Mesodermal cell (in vitro differentiated cells): ENCODE results near the gene SKOR1. TPM values are rescaled to one million over a fixed set of nuclear protein-coding genes. Genes with fewer than 3 reads are reported as not detected.

Experiments used
- H3K27ac ChIP-seq: 2 replicates; pipeline ENCODE4 v1.7.0; 2013; ENCODE audit warnings: mild to moderate bottlenecking, low read depth, low read length, moderate library complexity; ENCODE audit not compliant: severe bottlenecking
- H3K36me3 ChIP-seq: 2 replicates; pipeline ENCODE4 v1.7.1; 2013; ENCODE audit warnings: mild to moderate bottlenecking, low read length, moderate library complexity; ENCODE audit not compliant: control insufficient read depth, insufficient read depth
- H3K4me1 ChIP-seq: one replicate; pipeline ENCODE4 v1.7.1; 2013; ENCODE audit warnings: mild to moderate bottlenecking, low read length; ENCODE audit not compliant: insufficient read depth, control insufficient read depth, poor library complexity, severe bottlenecking
- H3K4me3 ChIP-seq: 2 replicates; pipeline ENCODE4 v1.7.0; 2013; ENCODE audit warnings: low read length, control low read depth, mild to moderate bottlenecking; ENCODE audit not compliant: insufficient read depth, poor library complexity, severe bottlenecking; ENCODE audit errors: extremely low read depth
- H3K9me3 ChIP-seq: 2 replicates; pipeline ENCODE4 v1.7.1; 2013; ENCODE audit warnings: mild to moderate bottlenecking, low read length, moderate library complexity; ENCODE audit not compliant: control insufficient read depth
- WGBS, 2 experiments: methylation state at CpG; one replicate each; pipeline ENCODE4 v1.1.5; 2013; ENCODE audit warnings: missing lambda C conversion rate in 2 of 2; ENCODE audit not compliant: insufficient coverage in 2 of 2; 5-methylcytosine and 5-hydroxymethylcytosine counted together
- polyA plus RNA-seq, 2 experiments: library from polyadenylated mRNA; stranded (reverse); fragments of 50-300 nt; gene quantifications; one replicate each; pipeline ENCODE4 v1.2.3, GENCODE V29; 2013

SKOR1 gene, protein sequence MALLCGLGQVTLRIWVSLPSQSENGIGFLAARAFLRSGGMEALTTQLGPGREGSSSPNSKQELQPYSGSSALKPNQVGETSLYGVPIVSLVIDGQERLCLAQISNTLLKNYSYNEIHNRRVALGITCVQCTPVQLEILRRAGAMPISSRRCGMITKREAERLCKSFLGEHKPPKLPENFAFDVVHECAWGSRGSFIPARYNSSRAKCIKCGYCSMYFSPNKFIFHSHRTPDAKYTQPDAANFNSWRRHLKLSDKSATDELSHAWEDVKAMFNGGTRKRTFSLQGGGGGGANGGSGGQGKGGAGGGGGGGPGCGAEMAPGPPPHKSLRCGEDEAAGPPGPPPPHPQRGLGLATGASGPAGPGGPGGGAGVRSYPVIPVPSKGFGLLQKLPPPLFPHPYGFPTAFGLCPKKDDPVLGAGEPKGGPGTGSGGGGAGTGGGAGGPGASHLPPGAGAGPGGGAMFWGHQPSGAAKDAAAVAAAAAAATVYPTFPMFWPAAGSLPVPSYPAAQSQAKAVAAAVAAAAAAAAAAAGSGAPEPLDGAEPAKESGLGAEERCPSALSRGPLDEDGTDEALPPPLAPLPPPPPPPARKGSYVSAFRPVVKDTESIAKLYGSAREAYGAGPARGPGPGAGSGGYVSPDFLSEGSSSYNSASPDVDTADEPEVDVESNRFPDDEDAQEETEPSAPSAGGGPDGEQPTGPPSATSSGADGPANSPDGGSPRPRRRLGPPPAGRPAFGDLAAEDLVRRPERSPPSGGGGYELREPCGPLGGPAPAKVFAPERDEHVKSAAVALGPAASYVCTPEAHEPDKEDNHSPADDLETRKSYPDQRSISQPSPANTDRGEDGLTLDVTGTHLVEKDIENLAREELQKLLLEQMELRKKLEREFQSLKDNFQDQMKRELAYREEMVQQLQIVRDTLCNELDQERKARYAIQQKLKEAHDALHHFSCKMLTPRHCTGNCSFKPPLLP
- polyA plus RNA-seq (2013, experiment 1 of 2) = 0.26 TPM
- polyA plus RNA-seq (2013, experiment 2 of 2) = 0.20 TPM

DNA sequence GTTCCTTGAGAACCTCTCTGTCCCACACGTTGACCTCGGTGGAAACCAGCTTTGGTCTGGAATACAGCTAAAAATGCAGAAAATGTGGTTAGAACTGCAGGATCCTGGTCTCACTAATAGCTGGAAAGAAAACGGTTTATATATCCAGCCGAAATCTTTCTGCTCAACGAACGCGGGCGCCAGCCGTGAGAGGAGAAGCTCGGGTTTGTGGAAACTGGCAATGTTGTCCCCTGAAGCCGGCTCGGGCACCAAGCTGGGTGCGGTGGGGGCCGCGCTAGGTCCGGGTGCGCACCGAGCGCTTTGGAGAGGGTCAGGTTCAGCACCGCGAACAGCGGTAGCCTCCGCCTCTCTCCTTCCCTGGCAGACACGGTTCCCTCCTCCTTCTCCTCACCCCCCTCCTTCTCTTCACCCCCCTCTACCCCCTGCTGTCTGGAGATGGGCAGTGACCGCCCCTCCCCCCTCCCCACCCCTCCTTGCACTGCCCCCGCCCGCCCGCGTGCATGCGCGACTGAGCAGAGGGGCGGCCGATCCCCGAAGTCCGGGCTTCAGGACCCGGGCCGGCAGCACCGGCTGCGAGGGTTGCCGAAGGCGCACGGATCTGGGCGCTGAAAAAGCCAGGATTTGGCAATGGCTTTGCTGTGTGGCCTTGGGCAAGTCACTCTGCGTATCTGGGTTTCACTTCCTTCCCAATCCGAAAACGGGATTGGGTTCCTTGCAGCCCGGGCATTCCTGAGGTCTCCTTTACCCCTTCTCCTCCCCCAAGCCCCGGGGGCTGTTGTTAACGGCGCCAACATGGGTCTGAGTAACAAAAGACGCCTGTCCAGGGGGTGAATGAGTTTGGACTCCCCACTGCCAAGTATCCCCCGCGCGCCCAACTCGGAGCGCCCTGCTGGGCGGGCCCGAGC is at the start of gene SKOR1:
SKOR1 (plus strand) TSS at position 534 of the 905 bp plus-strand sequence; CDS start at position 628, 94 bp downstream.
- peaks cover 3% of the 10 kb centered on the region for H3K4me1 ChIP-seq
- no peaks in the 10 kb centered on the region for H3K36me3 ChIP-seq
- no peak within 1 kb of the TSS for H3K27ac ChIP-seq
- H3K4me3 ChIP-seq = no peak within 1 kb of the TSS
- WGBS, 2 experiments = 1 to 2% methylated on average over 37 to 38 of the region's 58 CpGs
- H3K9me3 ChIP-seq = no peaks in the 10 kb centered on the region

GRCh38 chr15:67775998-67776397 is 49.3 kb upstream of the SKOR1 start:
- Histone ChIP-seq H3K27ac (no peak overlapping the region), H3K9me3 (no peaks in the 10 kb centered on the region), H3K36me3 (no peaks in the 10 kb centered on the region), H3K4me3 (no peak overlapping the region), H3K4me1 (peaks cover 14% of the 10 kb centered on the region)
- WGBS, 2 experiments = 84 to 100% methylated on average over 1 to 3 of the region's 3 CpGs

DNA sequence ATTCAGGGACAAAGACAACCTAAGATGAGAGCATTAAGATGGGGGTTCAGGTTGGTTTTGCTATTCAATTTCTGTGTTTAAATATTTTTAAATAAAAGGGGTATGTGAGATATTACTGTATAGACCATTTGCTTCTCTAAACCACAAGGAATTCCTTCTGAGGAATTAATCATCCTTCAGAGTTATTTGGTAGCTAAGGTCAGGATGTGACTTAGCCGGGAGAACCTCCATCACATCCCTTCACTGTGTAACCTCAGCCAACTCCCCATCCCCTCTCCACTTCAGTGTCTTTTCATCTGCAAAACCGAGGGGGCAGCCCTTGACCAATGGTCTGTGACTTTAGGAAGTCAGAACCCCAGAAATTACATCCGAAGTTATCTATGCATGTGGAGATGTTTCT is 48.7 kb upstream of the SKOR1 start:
- no peaks in the 10 kb centered on the region for H3K9me3 ChIP-seq
- no peak overlapping the region for H3K27ac ChIP-seq
- no peaks in the 10 kb centered on the region for H3K36me3 ChIP-seq
- H3K4me1 ChIP-seq = peaks cover 14% of the 10 kb centered on the region
- WGBS, 2 experiments = 100% methylated on average over 2 of the region's 3 CpGs; no CpG with 5 or more reads in 1 of the 2 experiments
- no peak overlapping the region for H3K4me3 ChIP-seq

DNA sequence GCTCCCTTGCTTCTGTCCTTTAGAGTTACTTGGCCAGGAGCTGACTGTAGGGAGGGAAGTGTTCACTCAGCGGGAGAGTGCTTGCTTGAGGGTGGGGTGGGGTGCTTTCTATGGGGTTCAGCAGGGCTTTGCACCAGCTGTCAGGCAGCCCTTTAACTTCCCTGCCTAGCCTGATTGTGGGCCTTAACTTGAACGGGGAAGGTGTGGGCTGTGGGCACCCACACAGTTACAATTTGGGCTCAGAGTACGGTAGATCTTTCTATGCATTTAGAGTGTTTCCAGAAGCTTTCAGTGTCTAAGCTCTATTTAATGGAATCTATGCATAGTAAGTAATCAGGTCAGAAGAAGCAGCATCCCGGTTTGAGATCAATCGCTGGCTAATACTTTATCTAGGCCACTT is 48.2 kb upstream of the SKOR1 start:
- no peak overlapping the region for H3K27ac ChIP-seq
- peaks cover 14% of the 10 kb centered on the region for H3K4me1 ChIP-seq
- no peaks in the 10 kb centered on the region for H3K36me3 ChIP-seq
- no peak overlapping the region for H3K4me3 ChIP-seq
- 81 to 84% methylated on average over 2 to 5 of the region's 5 CpGs for WGBS, 2 experiments
- no peaks in the 10 kb centered on the region for H3K9me3 ChIP-seq

- peaks cover 14% of the 10 kb centered on the region for H3K4me1 ChIP-seq
- H3K9me3 ChIP-seq = no peaks in the 10 kb centered on the region
- 95% methylated on average over 2 of the region's 2 CpGs; no CpG with 5 or more reads in 1 of the 2 experiments for WGBS, 2 experiments
- no peak overlapping the region for H3K27ac ChIP-seq
- no peak overlapping the region for H3K4me3 ChIP-seq
- no peaks in the 10 kb centered on the region for H3K36me3 ChIP-seq
Observed at GRCh38 chr15:67777773-67778172, 47.5 kb upstream of the SKOR1 start.

GRCh38 chr15:67778968-67779548 is 46.3 kb upstream of the SKOR1 start:
- Histone ChIP-seq H3K36me3 (no peaks in the 10 kb centered on the region), H3K4me3 (no peak overlapping the region), H3K27ac (no peak overlapping the region), H3K9me3 (no peaks in the 10 kb centered on the region), H3K4me1 (peaks cover 14% of the 10 kb centered on the region)
- WGBS, 2 experiments = 82% methylated on average over 4 of the region's 5 CpGs; no CpG with 5 or more reads in 1 of the 2 experiments

GRCh38 chr15:67779549-67780111 is 45.7 kb upstream of the SKOR1 start:
- no peak overlapping the region for H3K27ac ChIP-seq
- peaks cover 14% of the 10 kb centered on the region for H3K4me1 ChIP-seq
- H3K36me3 ChIP-seq = no peaks in the 10 kb centered on the region
- no peaks in the 10 kb centered on the region for H3K9me3 ChIP-seq
- no peak overlapping the region for H3K4me3 ChIP-seq
- WGBS, 2 experiments = 47 to 85% methylated on average over 1 to 2 of the region's 6 CpGs

DNA sequence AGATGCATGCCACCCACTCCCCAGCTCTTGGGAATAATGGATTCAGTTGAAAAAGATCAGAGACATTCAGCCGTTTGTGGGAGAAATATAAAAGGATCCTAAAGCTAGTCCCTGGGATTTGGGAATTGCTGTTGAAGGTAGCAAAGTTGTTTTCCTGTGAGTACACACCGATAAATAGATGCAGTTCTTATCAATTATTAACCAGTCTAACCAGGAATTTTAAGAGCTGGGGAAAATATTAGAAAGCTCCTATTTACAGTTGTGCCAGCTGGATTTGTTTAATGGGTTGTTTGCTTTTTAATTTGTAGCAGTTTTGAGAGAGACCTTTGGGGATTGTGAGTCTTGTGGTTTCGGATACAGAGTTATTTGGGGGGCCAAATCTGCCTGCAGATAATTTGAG is 44.2 kb upstream of the SKOR1 start:
- H3K4me1 ChIP-seq = peaks cover 14% of the 10 kb centered on the region
- H3K36me3 ChIP-seq = no peaks in the 10 kb centered on the region
- WGBS, 2 experiments = 100% methylated on average over 1 of the region's 3 CpGs
- H3K27ac ChIP-seq = no peak overlapping the region
- H3K9me3 ChIP-seq = no peaks in the 10 kb centered on the region
- H3K4me3 ChIP-seq = no peak overlapping the region

GRCh38 chr15:67781907-67782690 is 43.2 kb upstream of the SKOR1 start:
- H3K36me3 ChIP-seq = no peaks in the 10 kb centered on the region
- WGBS, 2 experiments = 53 to 67% methylated on average over 7 to 10 of the region's 10 CpGs
- H3K9me3 ChIP-seq = no peaks in the 10 kb centered on the region
- H3K27ac ChIP-seq = no peak overlapping the region
- H3K4me3 ChIP-seq = no peak overlapping the region
- peaks cover 10% of the 10 kb centered on the region for H3K4me1 ChIP-seq
